WI38 (cell line): Measurements from ENCODE around the gene NCF4.

Experiments used
- H3K4me3 ChIP-seq: 2 replicates; pipeline ENCODE4 v1.5.1; 2011; ENCODE audit warnings: low read depth, mild to moderate bottlenecking, control low read depth, low read length
- TF ChIP-seq, protein P1 (sequence below): IDR thresholded peaks from 2 replicates; pipeline ENCODE4 v1.5.1; 2012; ENCODE audit warnings: low read depth, mild to moderate bottlenecking, control low read depth, low read length

NCF4 gene

DNA sequence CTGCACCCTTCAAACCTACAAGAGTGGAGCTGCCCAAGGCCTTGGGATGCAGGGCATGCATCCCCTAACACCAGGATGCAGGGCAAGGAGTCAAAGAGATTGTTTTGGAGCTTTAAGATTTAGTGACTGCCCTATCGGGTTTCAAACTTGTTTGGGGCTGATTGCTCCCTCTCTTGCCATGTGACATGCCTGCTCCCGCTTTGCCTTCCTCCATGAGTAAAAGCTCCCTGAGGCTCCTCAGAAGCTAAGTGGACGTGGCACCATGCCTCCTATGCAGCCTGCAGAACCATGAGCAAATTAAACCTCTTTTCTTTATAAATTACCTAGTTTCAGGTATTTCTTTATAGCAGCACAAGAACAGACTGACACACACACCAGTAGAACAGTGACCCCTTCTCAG lies 36.8 kb downstream of the NCF4 start:
- TF ChIP-seq, protein P1, sequence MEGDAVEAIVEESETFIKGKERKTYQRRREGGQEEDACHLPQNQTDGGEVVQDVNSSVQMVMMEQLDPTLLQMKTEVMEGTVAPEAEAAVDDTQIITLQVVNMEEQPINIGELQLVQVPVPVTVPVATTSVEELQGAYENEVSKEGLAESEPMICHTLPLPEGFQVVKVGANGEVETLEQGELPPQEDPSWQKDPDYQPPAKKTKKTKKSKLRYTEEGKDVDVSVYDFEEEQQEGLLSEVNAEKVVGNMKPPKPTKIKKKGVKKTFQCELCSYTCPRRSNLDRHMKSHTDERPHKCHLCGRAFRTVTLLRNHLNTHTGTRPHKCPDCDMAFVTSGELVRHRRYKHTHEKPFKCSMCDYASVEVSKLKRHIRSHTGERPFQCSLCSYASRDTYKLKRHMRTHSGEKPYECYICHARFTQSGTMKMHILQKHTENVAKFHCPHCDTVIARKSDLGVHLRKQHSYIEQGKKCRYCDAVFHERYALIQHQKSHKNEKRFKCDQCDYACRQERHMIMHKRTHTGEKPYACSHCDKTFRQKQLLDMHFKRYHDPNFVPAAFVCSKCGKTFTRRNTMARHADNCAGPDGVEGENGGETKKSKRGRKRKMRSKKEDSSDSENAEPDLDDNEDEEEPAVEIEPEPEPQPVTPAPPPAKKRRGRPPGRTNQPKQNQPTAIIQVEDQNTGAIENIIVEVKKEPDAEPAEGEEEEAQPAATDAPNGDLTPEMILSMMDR = no peak
- no peak overlapping the region for H3K4me3 ChIP-seq

DNA sequence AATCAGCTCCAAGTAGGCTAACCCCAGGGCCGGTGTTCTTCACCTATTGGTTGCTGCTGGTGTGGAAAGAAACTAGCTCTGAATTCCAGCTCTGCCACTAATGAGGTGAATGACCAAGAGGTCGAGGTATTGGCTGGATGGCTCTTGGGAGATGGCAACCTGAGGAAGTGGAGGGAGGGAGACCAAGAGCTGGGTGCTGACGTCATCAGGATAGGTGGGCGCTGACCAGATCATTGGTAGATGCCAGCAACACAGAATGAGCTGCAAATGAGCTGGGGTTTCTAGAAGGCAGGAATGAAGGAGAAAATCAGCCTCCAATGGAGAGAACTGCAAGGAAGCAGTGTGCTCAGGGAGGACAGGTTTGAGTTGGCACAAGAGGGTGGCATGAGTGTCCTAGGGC lies 37.9 kb downstream of the NCF4 start:
- H3K4me3 ChIP-seq = no peak overlapping the region
- TF ChIP-seq, protein P1 = no peak

DNA sequence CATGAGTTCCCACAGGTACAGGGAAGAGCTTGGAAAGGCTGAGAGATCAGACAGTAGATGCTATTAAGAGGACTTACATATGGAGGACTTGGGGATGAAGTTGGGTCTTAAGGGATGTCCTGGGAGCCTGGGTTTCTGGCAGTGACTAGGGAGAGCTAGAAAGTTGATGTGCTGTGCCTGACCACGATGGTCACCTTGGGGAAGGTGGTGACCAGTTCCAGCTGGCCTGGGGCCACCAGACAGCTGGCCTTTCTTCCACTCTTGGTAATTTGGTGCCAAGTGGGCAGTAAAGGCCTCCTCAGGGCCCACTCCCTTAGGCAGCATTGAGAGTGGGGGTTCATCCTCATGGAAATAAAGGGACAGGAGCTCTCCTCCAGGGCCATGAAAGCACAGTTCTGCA lies 38.7 kb downstream of the NCF4 start:
- no peak overlapping the region for H3K4me3 ChIP-seq
- TF ChIP-seq, protein P1 = no peak

DNA sequence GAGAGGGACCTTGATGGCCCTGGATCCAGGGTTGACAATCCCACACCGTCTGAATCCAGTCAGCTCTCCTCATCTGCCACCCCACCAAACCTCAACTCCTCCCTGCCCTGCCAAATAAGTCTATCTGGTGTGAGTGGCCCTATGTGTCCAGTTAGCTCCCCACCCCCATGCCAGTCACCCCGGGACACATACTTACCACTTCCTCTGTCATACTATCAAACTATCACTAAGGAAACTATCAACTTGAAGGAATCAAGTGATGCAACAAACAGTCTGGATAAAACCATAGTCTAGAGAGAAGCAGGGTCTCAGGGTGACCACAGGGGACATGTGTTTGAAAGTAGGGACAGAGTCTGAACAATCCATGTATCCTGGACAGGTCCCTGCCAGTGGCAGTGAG lies 39.4 kb downstream of the NCF4 start:
- TF ChIP-seq, protein P1 = no peak
- H3K4me3 ChIP-seq = no peak overlapping the region

DNA sequence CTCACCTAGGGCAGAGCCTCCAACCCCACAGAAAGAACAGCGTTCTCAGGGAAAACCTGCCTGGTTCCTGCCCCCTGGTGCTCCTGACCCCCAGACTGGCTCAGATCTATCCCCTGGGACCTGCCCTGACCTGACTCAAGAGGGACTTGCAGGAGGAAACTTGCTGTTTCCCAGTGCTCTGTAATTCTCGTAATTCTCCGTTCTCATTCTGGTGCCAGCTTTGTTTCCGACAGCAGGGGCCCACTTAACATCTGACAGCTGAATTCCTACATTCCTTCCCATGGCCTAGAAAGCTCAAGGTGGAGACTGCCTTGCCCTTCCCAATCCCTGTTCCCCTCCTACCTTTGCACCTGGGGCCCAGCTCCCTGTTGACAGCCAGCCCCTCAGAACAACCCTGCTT lies 40.1 kb downstream of the NCF4 start:
- H3K4me3 ChIP-seq = no peak overlapping the region
- TF ChIP-seq, protein P1 = no peak

DNA sequence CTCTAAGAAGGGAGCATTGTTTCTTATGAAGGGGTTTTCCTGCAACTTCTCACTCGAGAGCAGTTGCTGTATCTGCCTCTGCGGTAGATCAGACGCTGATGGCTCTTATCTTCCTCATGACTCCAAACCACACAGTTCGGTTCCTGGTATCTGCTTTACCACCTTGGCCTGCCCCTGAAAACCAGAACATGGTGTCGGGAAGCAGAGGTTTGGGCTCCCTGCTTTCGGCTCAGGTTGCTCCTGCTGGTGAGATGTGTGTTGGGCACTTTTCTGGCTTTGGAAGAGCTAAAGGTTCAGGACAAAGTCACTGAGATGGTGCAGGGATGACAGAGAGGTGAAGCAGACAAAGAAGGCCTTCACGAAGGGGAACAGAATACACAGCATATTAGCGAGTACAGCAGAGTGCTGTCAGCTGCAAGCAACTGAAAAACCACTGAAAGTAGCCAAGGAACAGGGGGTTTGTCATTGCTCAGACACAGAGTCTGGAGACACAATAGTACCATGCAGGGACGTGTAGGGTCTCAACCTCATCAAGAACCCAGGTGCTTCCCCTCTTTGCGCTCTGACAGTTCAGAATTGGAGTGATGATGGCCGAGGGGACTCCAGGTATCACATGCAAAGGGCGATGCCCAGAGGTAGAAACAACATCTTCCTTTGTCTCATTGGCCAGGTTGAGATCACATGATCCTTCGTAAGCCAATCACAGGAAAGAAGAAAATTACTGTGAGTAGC lies 40.8 kb downstream of the NCF4 start:
- no peak overlapping the region for H3K4me3 ChIP-seq
- TF ChIP-seq, protein P1 = no peak

DNA sequence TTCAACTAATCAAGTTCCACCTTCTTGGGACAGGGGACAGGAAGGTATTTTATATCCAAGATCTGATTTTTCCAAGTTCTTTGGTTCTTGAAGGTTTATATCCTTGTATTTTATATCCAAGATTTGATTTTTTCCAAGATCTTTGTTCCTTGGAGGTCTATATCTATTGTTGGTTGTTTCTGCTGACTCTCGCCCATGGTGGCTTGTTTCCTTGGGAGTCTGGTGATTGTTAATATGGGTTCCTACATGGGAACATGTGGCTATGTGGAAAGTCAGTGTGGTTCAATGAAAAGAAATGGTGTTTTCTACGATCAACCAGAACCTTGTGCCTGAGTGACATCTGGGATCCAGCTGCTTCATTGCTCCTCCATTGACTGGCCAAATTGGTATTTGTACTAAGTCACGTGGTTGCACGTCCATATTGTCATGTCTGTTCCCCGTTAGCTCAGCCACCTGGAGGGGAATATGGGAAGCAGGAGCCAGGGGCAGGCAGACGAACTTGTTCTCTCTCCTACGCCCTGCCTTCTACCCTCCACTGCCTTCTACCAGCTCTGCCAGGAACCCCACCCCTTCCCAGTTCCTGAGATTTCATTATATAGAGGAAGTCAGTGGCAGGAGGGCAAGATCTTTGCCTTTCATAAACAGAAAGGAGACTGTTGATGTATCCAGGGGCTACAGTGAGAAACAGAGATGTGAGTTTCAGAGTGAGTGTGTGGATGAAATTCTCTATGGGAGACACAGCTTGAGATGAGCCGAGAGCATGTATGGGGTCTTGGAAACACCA lies 41.5 kb downstream of the NCF4 start:
- no peak overlapping the region for H3K4me3 ChIP-seq

More for the DNA sequence above, 41.5 kb downstream of the NCF4 start:
- TF ChIP-seq, protein P1 = no peak
